ENCODE measurements around the gene C6orf89. TPM values are rescaled to one million over a fixed set of nuclear protein-coding genes. Genes with fewer than 3 reads are reported as not detected.

Gene C6orf89
- total RNA-seq, 1 donor from 2014 or later: 44.8 TPM

GRCh38 chr6:36852481-36853147 lies 33.1 kb upstream of the C6orf89 start:
- DNase-seq (ENCODE audit: low read depth): peak; percentile 59

DNA sequence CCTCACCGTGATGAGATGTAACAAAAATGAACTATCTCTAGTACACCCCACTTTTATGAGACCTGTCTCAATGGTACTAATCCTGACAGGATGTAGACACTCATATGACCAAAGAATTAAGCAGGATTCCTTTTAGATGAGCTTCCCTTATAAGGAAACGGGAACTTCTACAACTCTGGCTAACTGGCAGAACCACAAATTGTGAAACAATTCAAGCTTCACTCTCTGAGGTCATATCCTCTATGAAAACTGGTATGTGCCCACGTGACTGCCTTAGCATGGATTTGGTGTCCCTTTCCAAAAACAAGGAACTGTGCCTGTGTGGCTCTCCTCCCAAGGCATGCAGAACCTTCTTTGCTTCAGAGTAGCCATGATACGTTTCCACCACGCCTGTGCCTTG lies 32.4 kb upstream of the C6orf89 start:
- DNase-seq (ENCODE audit: low read depth): peak; percentile 68

DNA sequence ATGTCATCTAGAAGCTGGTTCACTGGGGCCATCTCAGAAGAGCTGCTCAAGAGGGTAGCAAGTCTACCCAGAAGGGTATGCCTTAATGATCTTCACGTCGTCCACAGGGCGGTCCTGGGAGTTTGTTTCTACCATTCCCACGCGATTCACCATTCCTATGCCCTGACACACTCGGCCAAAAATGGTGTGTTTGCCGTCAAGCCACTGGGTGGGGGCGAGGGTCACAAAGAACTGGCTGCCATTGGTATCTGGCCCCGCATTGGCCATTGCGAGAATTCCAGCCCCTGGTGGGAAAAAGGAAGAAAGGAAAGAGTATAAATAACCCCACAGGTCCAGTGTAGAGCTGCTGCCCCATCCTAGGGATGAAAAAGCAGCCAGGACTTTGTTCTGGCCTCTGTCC lies 30.0 kb upstream of the C6orf89 start:
- DNase-seq (ENCODE audit: low read depth): no peak

GRCh38 chr6:36856277-36856676 lies 29.5 kb upstream of the C6orf89 start:
- DNase-seq (ENCODE audit: low read depth): no peak

GRCh38 chr6:36857325-36857724 lies 28.4 kb upstream of the C6orf89 start:
- DNase-seq (ENCODE audit: low read depth): no peak

DNA sequence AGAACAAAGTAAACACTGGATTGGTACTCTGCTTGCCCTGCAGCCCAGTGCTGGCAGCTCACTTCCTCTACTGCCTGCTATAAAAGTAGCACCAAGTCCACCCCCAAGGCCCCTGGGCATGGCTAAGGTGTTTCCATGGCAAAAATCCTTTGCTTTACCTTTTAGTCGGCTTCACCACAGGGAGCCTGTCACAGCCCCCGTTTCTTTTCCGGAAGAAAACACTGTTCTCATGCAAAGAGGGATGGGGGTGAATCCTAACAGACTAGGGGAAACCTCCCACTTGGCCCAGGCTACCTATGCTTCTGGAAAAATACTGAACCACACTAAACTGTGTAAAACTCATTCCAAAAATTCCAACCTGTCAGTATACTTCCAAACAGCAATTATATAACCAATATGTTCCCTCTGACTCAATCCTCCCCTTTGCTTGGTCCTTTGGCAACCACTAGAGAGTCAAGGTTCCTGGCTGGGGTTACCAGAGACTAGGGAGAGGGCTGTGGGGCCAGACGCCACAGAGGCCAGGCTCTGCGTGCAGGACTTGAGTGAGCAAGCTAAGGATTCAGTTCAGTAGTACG lies 27.3 kb upstream of the C6orf89 start:
- DNase-seq (ENCODE audit: low read depth): no peak

DNA sequence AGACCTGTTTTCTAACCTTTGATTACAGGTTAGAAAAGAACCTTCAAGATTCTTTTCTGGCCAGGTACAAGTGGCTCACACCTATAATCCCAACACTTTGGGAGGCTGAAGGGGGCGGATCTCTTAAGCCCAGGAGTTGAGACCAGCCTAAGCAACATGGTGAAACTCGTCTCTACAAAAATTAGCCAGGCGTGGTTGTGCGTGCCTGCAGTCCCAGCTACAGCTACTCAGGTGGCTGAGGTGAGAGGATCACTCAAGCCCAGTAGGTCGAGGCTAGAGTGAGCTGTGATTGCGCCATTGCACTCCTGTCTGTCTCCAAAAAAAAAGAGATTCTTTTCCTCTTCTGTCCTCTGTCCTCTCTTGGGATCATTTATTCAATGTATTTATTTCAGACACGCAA lies 25.6 kb upstream of the C6orf89 start:
- DNase-seq (ENCODE audit: low read depth): no peak

GRCh38 chr6:36862164-36862847 lies 23.4 kb upstream of the C6orf89 start:
- no peak for DNase-seq (ENCODE audit: low read depth)

- no peak for DNase-seq (ENCODE audit: low read depth)
Observed at GRCh38 chr6:36862848-36863382, 22.8 kb upstream of the C6orf89 start.

DNA sequence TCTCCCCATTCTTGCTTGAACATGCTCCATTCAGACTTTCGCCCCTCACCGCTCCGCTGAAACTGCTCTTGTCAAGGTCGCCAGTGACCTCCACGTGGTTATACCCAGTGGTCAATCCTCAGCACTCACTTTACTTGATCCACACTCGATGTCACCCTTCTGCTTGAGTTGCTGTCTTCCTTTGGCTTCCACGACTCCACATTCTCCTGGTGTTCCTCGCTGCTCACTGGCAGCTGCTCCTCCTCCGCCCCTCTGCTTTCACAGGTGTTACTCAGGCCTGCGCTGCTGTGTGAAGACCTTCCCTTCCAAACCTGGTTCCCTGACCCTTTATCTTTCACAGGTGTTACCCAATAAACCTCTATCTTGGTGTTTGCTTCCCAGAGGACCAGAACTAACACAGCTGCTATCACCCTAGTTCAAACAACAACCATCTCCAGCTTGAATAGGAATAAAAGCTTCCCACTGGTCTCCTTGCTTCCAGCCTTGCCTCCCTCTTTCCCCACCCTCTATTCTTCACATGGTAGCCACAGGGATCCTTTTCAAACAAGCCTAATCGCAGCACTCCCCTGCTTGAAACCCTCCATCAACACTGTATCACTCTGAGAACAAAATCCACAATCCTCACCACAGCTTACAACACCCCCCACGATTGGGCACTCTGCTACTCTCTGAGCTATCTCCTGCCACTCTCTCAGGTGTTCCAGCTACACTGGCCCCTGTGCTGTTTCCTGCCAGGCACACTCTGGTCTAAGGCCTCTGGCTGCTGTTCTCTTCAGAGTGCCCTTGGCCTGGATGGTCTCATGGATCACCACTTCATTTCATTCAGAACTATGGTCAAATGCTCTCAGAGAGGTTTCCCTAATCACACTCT lies 21.8 kb upstream of the C6orf89 start:
- no peak for DNase-seq (ENCODE audit: low read depth)

DNA sequence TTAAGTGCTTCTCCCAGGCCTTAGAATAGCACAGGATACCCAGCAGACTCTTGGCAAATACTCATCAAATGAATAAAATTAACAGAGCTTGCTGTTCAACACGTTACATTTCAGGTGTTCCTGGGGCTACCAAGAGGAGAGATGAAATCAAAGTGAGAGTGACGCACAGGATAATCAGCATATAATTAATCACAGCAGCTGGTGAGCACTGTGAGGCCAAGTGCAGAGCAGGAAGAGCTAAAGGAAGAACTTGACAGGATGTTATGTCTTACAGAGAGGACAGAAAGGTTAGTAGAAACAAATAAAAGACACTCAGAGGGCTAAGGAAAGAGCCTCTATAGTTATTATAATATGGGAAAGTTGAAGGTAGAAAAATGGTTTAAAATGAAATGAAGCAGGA lies 19.9 kb upstream of the C6orf89 start:
- no peak for DNase-seq (ENCODE audit: low read depth)

DNA sequence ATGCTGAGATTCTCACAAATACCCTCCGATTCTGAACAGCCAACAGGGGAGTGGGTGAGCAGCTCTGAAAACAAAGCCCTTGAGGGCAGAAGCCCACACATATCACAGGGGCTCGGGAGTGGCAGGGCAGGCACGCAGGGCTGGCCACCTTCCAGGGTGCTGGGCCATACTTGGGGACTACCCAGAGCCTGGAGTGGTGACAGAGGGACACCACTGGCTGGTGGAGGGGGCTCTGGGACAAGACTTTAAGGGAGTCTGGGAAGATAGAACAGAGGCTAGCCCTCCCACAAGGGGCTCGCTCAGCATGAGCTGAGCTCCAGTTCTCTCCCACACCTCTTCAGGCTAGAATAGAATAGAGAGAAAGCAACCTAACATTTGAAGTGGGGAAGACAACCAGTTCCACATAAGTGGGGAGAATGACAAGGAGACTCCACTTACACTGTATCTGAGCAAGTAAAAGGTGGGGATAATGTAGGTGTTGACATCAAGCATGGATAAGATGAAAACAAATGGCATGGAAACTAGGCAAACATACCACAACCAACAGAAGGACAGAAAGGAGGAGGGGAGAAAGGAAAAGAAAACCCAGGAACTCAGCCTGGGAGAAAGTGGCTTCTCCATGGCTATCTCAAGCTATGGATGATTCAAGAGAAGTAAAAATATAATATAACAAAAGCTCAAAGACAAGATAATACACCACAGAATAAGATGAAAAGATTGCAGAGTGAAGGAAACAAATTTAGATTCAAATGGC lies 18.1 kb upstream of the C6orf89 start:
- DNase-seq (ENCODE audit: low read depth): no peak

- no peak for DNase-seq (ENCODE audit: low read depth)
Observed at GRCh38 chr6:36871686-36872085, 14.1 kb upstream of the C6orf89 start.

DNA sequence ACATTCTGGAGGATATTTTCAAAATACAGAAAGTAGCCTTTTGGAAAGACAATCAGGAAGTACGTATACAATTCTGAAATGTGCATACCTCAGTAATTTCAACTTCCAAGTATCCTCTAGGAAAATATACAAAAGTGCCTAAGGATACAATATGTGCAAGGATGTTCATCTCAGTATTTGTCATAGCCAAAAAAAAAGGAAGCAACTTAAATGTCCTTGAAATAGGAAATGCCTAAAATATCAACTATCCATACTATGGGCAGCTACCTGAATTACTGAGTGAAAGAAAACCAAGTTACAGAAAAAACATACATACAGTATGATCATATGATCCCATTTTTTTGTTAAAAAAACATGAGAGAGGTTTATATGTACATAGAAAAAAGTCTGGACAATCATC lies 12.6 kb upstream of the C6orf89 start:
- DNase-seq (ENCODE audit: low read depth): no peak

GRCh38 chr6:36873612-36874442 lies 11.9 kb upstream of the C6orf89 start:
- DNase-seq (ENCODE audit: low read depth): no peak

DNA sequence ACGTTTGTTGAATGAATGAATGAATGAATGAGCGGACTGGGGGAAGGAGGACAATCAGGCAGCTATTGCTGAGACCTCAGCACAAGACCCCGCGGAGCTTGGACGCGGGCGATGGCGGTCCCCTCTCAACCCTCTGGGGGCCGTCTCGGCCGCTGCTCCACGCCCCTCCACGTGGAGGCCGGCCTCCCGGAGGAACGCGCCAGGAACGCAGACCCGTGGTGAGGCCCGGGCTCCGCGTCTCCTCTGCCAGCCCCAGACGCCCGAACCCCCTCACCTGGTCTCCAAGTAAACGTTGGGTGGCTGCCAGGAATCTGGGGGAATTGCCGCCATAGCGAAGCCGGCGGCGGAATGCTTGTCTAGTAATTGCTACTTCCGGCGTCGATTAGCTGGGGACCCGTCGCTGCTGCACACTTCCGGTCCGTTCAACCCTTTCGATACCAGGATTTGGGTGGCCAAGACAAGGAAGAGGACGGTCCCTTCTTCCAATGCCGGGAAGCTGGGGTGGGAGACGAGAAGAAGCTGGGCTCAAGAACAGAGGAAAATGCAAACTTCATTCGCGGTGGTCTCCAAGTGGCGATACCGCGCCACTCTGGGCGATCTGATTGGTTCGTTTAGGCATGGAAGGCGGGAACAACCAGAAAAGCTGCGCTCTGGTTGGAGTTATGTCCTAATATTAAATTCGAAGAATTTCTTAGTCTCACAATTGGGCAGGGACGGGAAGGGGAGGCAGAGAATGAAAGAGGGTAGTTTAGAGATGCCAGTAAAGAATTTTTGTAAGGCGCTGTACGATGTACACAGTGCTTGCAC lies 11.1 kb upstream of the C6orf89 start, which contains the start of gene PPIL1:
Gene PPIL1, minus strand, starts transcription at position 361 of the 807 bp plus-strand sequence. Its CDS starts 31 bp downstream, at position 330.
- peak; percentile 93 for DNase-seq (ENCODE audit: low read depth)

GRCh38 chr6:36875250-36875633 lies 10.5 kb upstream of the C6orf89 start:
- DNase-seq (ENCODE audit: low read depth): no peak

- DNase-seq (ENCODE audit: low read depth): no peak
Observed at GRCh38 chr6:36884610-36885009, 1.1 kb upstream of the C6orf89 start.
